ENCODE data around the gene NHSL1. TPM values are rescaled to one million over a fixed set of nuclear protein-coding genes. Genes with fewer than 3 reads are reported as not detected.

Gene NHSL1
- total RNA-seq, 1 donor from 2014 or later = 53.0 TPM

Small RNA genes within 50 kb of the gene (microRNA-seq; reads per million reads assigned to microRNA genes)
- gene MIR3145 (ENCODE audit: borderline number of aligned reads) = 3.9 reads per million

Other genes with a start within 250 kb of the NHSL1 start
- not detected for gene SMIM28, start 121.6 kb downstream of the NHSL1 start, total RNA-seq
- gene HEBP2, start 95.3 kb downstream of the NHSL1 start, total RNA-seq = 104 TPM

All from left ventricle myocardium superior (tissue), 1 donor.